IMR-90 (cell line): ENCODE measurements around the gene NRIP3. TPM values are rescaled to one million over a fixed set of nuclear protein-coding genes. Genes with fewer than 3 reads are reported as not detected.

Source experiments
- ATAC-seq: fragments of 200-7000 bp; cut with Tn5 transposase; 2 replicates; pipeline ENCODE4 v1.9.1; 2020; ENCODE audit warnings: low read depth, mild to moderate bottlenecking, moderate library complexity
- BruUV-seq: library from RNA; stranded (reverse); fragments of 400-500 nt; replicated peaks from 2 replicates; lab custom pipeline; 2021; lab: Mats Ljungman, UMichigan
- CTCF ChIA-PET: fragments of 300-600 bp; formaldehyde crosslinking; extraction: SDS; loops from one replicate; lab custom pipeline; 2021; ENCODE audit warnings: antibody characterized with exemption; lab: Yijun Ruan, JAX
- POLR2A ChIA-PET: fragments of 300-600 bp; sonication (Branson Sonifier 250); formaldehyde crosslinking; loops from one replicate; lab custom pipeline; 2022; ENCODE audit warnings: antibody characterized with exemption; ENCODE audit not compliant: unreplicated experiment; lab: Charles Lee
- DNase-seq: peaks from one replicate; pipeline ENCODE4 v3.0.0; 2013
- H2AFZ ChIP-seq: replicated peaks from 2 replicates; pipeline ENCODE3; 2013; ENCODE audit warnings: low read length, mild to moderate bottlenecking; ENCODE audit not compliant: poor library complexity
- H2AK5ac ChIP-seq: 2 replicates; pipeline ENCODE4 v1.6.1; 2013; ENCODE audit warnings: low read depth, low read length, inconsistent platforms
- H2AK9ac ChIP-seq: replicated peaks from 2 replicates; pipeline ENCODE3; 2013; ENCODE audit warnings: mild to moderate bottlenecking, low read depth, low read length, moderate library complexity; ENCODE audit not compliant: poor library complexity
- H2BK120ac ChIP-seq: 2 replicates; pipeline ENCODE4 v1.6.1; 2013; ENCODE audit warnings: low read depth, low read length, inconsistent platforms
- H2BK15ac ChIP-seq: 3 replicates; pipeline ENCODE4 v1.6.1; 2013; ENCODE audit warnings: low read depth, low read length, inconsistent platforms
- H2BK20ac ChIP-seq: 2 replicates; pipeline ENCODE4 v1.6.1; 2013; ENCODE audit warnings: low read depth, mild to moderate bottlenecking, inconsistent platforms, low read length, moderate library complexity
- H2BK5ac ChIP-seq: 2 replicates; pipeline ENCODE4 v1.6.1; 2013; ENCODE audit warnings: mild to moderate bottlenecking, low read depth, low read length, inconsistent platforms; ENCODE audit not compliant: poor library complexity, severe bottlenecking
- H3K14ac ChIP-seq: replicated peaks from 2 replicates; pipeline ENCODE4 v1.6.1; 2013; ENCODE audit warnings: low read depth, low read length, inconsistent platforms
- H3K18ac ChIP-seq: 2 replicates; pipeline ENCODE4 v1.6.1; 2013; ENCODE audit warnings: low read depth, low read length, control low read depth
- H3K23ac ChIP-seq: 2 replicates; pipeline ENCODE4 v1.6.1; 2013; ENCODE audit warnings: low read depth, low read length, inconsistent platforms
- H3K27ac ChIP-seq: 2 replicates; pipeline ENCODE4 v1.5.1; 2013; ENCODE audit warnings: mild to moderate bottlenecking, control low read depth, low read length; ENCODE audit not compliant: insufficient read depth
- H3K27me3 ChIP-seq: 2 replicates; pipeline ENCODE4 v1.6.1; 2013; ENCODE audit warnings: low read length; ENCODE audit not compliant: control insufficient read depth, insufficient read depth
- H3K36me3 ChIP-seq: 2 replicates; pipeline ENCODE4 v1.6.1; 2013; ENCODE audit warnings: low read length, mixed read lengths; ENCODE audit not compliant: control insufficient read depth, insufficient read depth
- H3K4ac ChIP-seq: 2 replicates; pipeline ENCODE4 v1.6.1; 2013; ENCODE audit warnings: low read depth, low read length, inconsistent platforms
- H3K4me1 ChIP-seq: 2 replicates; pipeline ENCODE4 v1.6.1; 2013; ENCODE audit warnings: low read length, mixed read lengths; ENCODE audit not compliant: control insufficient read depth, insufficient read depth
- H3K4me2 ChIP-seq: 2 replicates; pipeline ENCODE4 v1.6.1; 2013; ENCODE audit warnings: low read depth, mild to moderate bottlenecking, control low read depth, low read length, moderate library complexity
- H3K4me3 ChIP-seq: 2 replicates; pipeline ENCODE4 v1.5.1; 2013; ENCODE audit warnings: low read depth, mild to moderate bottlenecking, control low read depth, low read length, moderate library complexity; ENCODE audit not compliant: insufficient read depth
- H3K56ac ChIP-seq: 2 replicates; pipeline ENCODE4 v1.6.1; 2013; ENCODE audit warnings: low read length, inconsistent platforms; ENCODE audit not compliant: insufficient read depth; ENCODE audit errors: extremely low read depth
- H3K79me1 ChIP-seq, 2 experiments: 2 replicates each; pipeline ENCODE4 v1.6.1; 2013; ENCODE audit warnings: low read length in 2 of 2, inconsistent platforms in 1 of 2, low read depth in 1 of 2
- H3K9ac ChIP-seq: 2 replicates; pipeline ENCODE4 v1.6.1; 2013; ENCODE audit warnings: low read depth, low read length, control low read depth
- H3K9me1 ChIP-seq: 2 replicates; pipeline ENCODE4 v1.6.1; 2013; ENCODE audit warnings: low read length, inconsistent platforms; ENCODE audit not compliant: insufficient read depth
- H3K9me3 ChIP-seq: 2 replicates; pipeline ENCODE4 v1.6.1; 2013; ENCODE audit warnings: low read length; ENCODE audit not compliant: control insufficient read depth, insufficient read depth
- H4K20me1 ChIP-seq: 2 replicates; pipeline ENCODE4 v1.6.1; 2013; ENCODE audit warnings: low read length, inconsistent platforms; ENCODE audit not compliant: insufficient read depth
- H4K5ac ChIP-seq: 2 replicates; pipeline ENCODE4 v1.6.1; 2013; ENCODE audit warnings: mild to moderate bottlenecking, low read depth, low read length, control low read depth
- H4K8ac ChIP-seq, 2 experiments: 2 replicates each; pipeline ENCODE4 v1.6.1; 2013; ENCODE audit warnings: low read depth in 2 of 2, low read length in 2 of 2, control low read depth in 1 of 2, inconsistent platforms in 1 of 2
- H4K91ac ChIP-seq: 2 replicates; pipeline ENCODE4 v1.6.1; 2013; ENCODE audit warnings: low read depth, low read length, inconsistent platforms; ENCODE audit not compliant: insufficient read depth
- CEBPB ChIP-seq: IDR thresholded peaks from 2 replicates; pipeline ENCODE4 v1.6.1; 2012; ENCODE audit warnings: low read depth, low read length, improper control_type of control experiment
- WGBS, 2 experiments: methylation state at CpG; one replicate each; pipeline versions ENCODE4 v1.1.5 to v1.1.7; 2013; ENCODE audit warnings: missing lambda C conversion rate in 2 of 2; ENCODE audit not compliant: insufficient read length in 1 of 2; ENCODE audit errors: extremely low coverage in 2 of 2; 5-methylcytosine and 5-hydroxymethylcytosine counted together
- dilution Hi-C: fragments of 300-500 bp; cut with HindIII; formaldehyde crosslinking; loops from one replicate; pipeline ENCODE4 v1.14.3; 2018; ENCODE audit warnings: low sequenced_read_pairs; ENCODE audit not compliant: unreplicated experiment
- in situ Hi-C: fragments of 300-500 bp; cut with MboI; formaldehyde crosslinking; loops from 3 replicates; pipeline ENCODE4 v1.14.3; 2019; ENCODE audit warnings: low sequenced_read_pairs, inconsistent platforms, mixed read lengths
- intact Hi-C: fragments of 100-400 bp; cut with micrococcal nuclease; formaldehyde crosslinking; loops from 2 replicates; pipeline ENCODE4 v1.10.0; 2022
- polyA plus RNA-seq, 3 experiments: library from polyadenylated mRNA; depleted of rRNA; stranded (reverse); fragments of >200 nt; gene quantifications; 2 replicates each; pipeline ENCODE4 v1.2.3, GENCODE V29; 2012; ENCODE audit warnings: low replicate concordance in 1 of 3
- total RNA-seq: library from RNA; depleted of rRNA; stranded (reverse); fragments of >200 nt; gene quantifications from 2 replicates; pipeline ENCODE4 v1.2.3, GENCODE V29; 2012

Gene NRIP3
- total and polyA plus RNA-seq, 2 of the 4 experiments (the other 2 are of a cell fraction), result 11.5 to 43.6 TPM

DNA sequence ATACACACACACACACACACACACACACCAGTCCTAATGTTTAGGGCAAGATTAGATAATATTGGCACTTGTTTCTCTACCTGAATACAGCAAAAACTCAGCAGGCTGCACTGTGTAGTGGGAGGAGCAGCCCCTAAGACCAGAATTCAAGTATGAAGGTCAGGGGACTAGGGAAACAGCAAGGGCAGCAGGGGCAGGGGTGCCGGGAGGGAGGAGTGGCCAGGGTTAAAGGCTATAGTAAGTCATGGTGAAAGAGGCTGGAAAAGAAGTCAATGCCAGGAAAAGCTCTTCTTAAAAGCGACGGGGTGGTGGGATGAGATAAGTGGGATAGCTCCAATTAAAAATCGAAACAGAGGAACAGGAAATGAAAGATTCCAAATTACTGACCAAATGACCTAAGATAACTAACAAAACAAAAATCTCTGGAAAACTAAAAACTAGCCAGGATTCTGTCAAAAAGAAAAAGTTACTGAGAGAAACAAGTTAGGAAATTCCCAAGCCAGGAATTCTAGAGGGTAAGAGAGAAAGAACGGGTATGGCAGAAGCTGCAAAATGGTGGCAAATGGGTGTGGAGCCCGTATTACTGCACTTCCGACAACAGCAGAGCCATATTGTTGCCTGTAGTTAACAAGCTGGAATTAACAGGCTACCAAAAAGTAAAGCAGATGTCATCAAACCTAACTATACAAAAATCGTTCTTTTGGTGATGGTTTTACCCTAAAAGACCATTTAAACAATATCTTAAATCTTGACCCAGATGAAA, 62.3 kb downstream of the NRIP3 start:
- WGBS, 2 experiments, result 30% methylated on average over 1 of the region's 8 CpGs; no CpG with 5 or more reads in 1 of the 2 experiments
- H2AK5ac ChIP-seq, result no peak overlapping the region
- H2BK120ac ChIP-seq, result no peak overlapping the region
- H3K14ac ChIP-seq, result 0 out of 2 replicates have a peak overlapping the region, but pooled peaks have one; percentile 35
- no peak overlapping the region for H3K56ac ChIP-seq
- no peak overlapping the region for H2AK9ac ChIP-seq
- TF ChIP-seq CEBPB, result no peak
- H4K5ac ChIP-seq, result no peak overlapping the region
- H3K4me2 ChIP-seq, result no peak overlapping the region
- peaks cover 3% of the 10 kb centered on the region; the same call in 1 of the 2 replicates for H3K4me1 ChIP-seq
- H2BK20ac ChIP-seq, result no peak overlapping the region
- POLR2A ChIA-PET, result no interaction called here
- BruUV-seq, result no TSS peak
- ATAC-seq, result no peak
- dilution Hi-C loops (no loop called here), intact Hi-C loops (no loop called here), in situ Hi-C loops (no loop called here)
- no peak overlapping the region for H3K27ac ChIP-seq
- no peaks in the 10 kb centered on the region for H3K36me3 ChIP-seq
- no peaks in the 10 kb centered on the region for H3K27me3 ChIP-seq
- no peaks in the 10 kb centered on the region for H3K9me1 ChIP-seq
- H4K91ac ChIP-seq, result no peak overlapping the region
- H3K4me3 ChIP-seq, result no peak overlapping the region
- CTCF ChIA-PET, result interaction anchor here (1.6 to 1.8 kb wide), 2 partner anchors 8 to 27 kb away, joined by 5 to 6 read pairs; no protein-coding TSS in a partner anchor
- no peak overlapping the region; a peak in 1 of 4 replicates for H4K8ac ChIP-seq
- no peaks in the 10 kb centered on the region for H3K9me3 ChIP-seq
- no peak overlapping the region for H3K18ac ChIP-seq
- no peak overlapping the region for H2BK15ac ChIP-seq
- DNase-seq, result no peak
- no peaks in the 10 kb centered on the region for H3K79me1 ChIP-seq
- H3K4ac ChIP-seq, result 0 out of 2 replicates have a peak overlapping the region, but pooled peaks have one; percentile 17
- H2AFZ ChIP-seq, result no peak overlapping the region
- no peak overlapping the region for H3K9ac ChIP-seq
- H2BK5ac ChIP-seq, result no peak overlapping the region
- no peak overlapping the region; the same call in 1 of the 2 replicates for H3K23ac ChIP-seq
- H4K20me1 ChIP-seq, result no peaks in the 10 kb centered on the region
